ENCODE results near the gene ITGA11.

ITGA11 gene

DNA sequence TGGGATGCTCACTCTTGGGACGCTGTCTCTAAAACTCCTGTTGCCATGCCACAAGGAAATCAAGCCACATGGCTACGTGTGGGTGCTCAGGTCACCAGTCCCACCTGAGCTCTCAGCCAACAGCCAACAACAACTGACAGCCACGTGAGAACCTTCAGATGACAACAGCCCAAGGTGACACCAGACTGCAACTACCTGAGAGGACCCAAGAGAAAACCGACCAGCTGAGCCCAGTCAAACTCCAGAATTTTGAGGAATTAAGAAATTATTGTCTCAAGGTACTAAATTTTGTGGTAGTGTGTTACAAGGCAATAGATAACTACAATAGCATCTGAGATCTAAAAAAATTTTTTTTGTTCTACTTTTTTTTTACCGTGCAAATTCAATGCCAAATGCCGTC, 75.2 kb downstream of the ITGA11 start:
- H3K9me3 ChIP-seq (ENCODE audit: control insufficient read depth in 2 of 2, low read length in 2 of 2) = peaks cover 0 to 2% of the 10 kb centered on the region in 2 donors
- H3K4me3 ChIP-seq (ENCODE audit: low read length in 2 of 2) = no peak overlapping the region
- H3K36me3 ChIP-seq (ENCODE audit: control insufficient read depth in 2 of 2, insufficient read depth in 2 of 2, low read length in 2 of 2) = no peaks in the 10 kb centered on the region
- H3K9ac ChIP-seq (ENCODE audit: low read depth in 1 of 2, low read length in 2 of 2) = no peak overlapping the region
- H3K27me3 ChIP-seq (ENCODE audit: control insufficient read depth in 2 of 2, insufficient read depth in 2 of 2, low read length in 2 of 2) = peaks cover 2 to 3% of the 10 kb centered on the region in 2 donors
- no peak overlapping the region for H3K27ac ChIP-seq (ENCODE audit: low read depth in 2 of 2, low read length in 2 of 2)
- H3K4me1 ChIP-seq (ENCODE audit: control insufficient read depth in 2 of 2, insufficient read depth in 2 of 2, low read length in 2 of 2) = no peaks in the 10 kb centered on the region

DNA sequence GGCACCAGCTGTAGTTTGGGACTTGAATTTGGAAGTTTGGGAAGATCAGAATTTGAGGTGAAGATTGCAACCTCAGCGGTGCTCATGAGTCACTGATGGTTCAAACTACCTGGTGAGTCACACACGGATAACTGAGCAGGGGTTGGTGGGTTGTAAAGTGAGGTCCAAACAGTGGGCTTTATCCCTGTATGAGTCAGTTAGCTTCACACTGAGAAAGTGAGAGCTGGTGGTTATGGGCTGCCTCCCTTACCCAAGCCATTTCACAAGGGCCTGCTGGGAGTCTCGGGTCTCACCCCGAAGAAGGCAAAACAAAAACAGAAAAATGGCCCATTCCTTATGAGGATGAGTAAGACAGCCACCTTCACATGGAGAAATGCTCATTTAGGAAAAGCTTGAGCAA, 77.0 kb downstream of the ITGA11 start:
- Histone ChIP-seq H3K4me3 (ENCODE audit: low read length in 2 of 2) (no peak overlapping the region), H3K9ac (ENCODE audit: low read depth in 1 of 2, low read length in 2 of 2) (no peak overlapping the region), H3K36me3 (ENCODE audit: control insufficient read depth in 2 of 2, insufficient read depth in 2 of 2, low read length in 2 of 2) (no peaks in the 10 kb centered on the region), H3K9me3 (ENCODE audit: control insufficient read depth in 2 of 2, low read length in 2 of 2) (peaks cover 0 to 2% of the 10 kb centered on the region in 2 donors), H3K27ac (ENCODE audit: low read depth in 2 of 2, low read length in 2 of 2) (no peak overlapping the region), H3K27me3 (ENCODE audit: control insufficient read depth in 2 of 2, insufficient read depth in 2 of 2, low read length in 2 of 2) (peaks cover 2 to 3% of the 10 kb centered on the region in 2 donors), H3K4me1 (ENCODE audit: control insufficient read depth in 2 of 2, insufficient read depth in 2 of 2, low read length in 2 of 2) (no peaks in the 10 kb centered on the region)

DNA sequence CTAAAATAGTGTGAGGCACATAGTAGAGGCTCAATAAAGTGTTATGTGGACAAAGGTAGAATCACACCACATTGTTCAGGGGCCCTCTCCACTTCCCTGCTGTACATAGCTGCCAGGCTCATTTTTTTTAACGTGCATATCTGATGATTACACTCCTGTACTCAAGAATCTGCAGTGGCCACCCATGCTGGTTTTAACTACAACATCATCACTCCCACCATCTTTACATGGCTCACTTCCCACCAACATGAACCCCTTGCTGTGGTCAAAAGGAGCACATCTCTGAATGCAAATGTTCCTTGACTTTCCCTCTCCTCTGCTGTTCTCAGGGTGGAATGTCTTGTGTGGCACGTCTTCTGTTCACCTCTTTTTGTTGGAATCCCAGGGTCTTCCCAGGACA, 77.7 kb downstream of the ITGA11 start:
- Histone ChIP-seq H3K9ac (ENCODE audit: low read depth in 1 of 2, low read length in 2 of 2) (no peak overlapping the region), H3K27ac (ENCODE audit: low read depth in 2 of 2, low read length in 2 of 2) (no peak overlapping the region), H3K4me1 (ENCODE audit: control insufficient read depth in 2 of 2, insufficient read depth in 2 of 2, low read length in 2 of 2) (no peaks in the 10 kb centered on the region), H3K36me3 (ENCODE audit: control insufficient read depth in 2 of 2, insufficient read depth in 2 of 2, low read length in 2 of 2) (no peaks in the 10 kb centered on the region), H3K27me3 (ENCODE audit: control insufficient read depth in 2 of 2, insufficient read depth in 2 of 2, low read length in 2 of 2) (peaks cover 2 to 3% of the 10 kb centered on the region in 2 donors), H3K9me3 (ENCODE audit: control insufficient read depth in 2 of 2, low read length in 2 of 2) (peaks cover 0 to 2% of the 10 kb centered on the region in 2 donors), H3K4me3 (ENCODE audit: low read length in 2 of 2) (no peak overlapping the region)

DNA sequence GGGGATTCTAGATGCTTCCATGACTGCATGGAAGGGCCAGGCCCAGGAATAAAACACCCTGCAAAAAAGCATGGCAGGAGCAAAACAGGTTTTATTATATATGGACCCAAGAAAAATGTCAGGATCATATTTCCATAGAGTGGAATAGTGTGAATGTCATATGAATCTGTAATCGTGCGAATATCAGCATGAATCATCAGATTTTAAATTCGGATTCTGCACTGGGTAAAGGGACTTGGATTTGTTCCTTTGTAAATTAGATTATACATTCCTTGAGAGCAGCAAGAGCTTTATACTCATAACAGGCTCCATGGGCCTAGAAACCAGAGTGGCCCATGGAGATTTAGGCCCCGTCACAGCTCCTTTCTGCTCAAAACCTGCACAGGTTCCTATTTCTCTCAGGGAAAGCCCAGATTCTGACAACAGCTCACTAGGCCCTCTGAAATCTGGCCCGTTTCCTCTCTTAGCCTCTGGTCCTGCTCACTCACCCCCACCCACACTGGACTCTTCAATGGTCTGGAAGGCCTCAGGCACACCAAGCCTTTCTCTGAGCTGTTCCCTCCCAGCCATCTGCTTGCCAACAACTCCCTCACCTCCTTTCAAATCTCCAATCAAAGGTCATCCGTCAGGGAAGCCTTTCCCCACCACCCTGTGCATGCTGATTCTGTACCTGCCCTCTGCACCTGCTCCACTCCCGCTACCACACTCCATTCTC, 78.4 kb downstream of the ITGA11 start:
- Histone ChIP-seq H3K9ac (ENCODE audit: low read depth in 1 of 2, low read length in 2 of 2) (no peak overlapping the region), H3K27ac (ENCODE audit: low read depth in 2 of 2, low read length in 2 of 2) (no peak overlapping the region), H3K36me3 (ENCODE audit: control insufficient read depth in 2 of 2, insufficient read depth in 2 of 2, low read length in 2 of 2) (no peaks in the 10 kb centered on the region), H3K9me3 (ENCODE audit: control insufficient read depth in 2 of 2, low read length in 2 of 2) (peaks cover 0 to 2% of the 10 kb centered on the region in 2 donors), H3K27me3 (ENCODE audit: control insufficient read depth in 2 of 2, insufficient read depth in 2 of 2, low read length in 2 of 2) (peaks cover 0 to under 1% of the 10 kb centered on the region in 2 donors), H3K4me1 (ENCODE audit: control insufficient read depth in 2 of 2, insufficient read depth in 2 of 2, low read length in 2 of 2) (no peaks in the 10 kb centered on the region), H3K4me3 (ENCODE audit: low read length in 2 of 2) (no peak overlapping the region)

DNA sequence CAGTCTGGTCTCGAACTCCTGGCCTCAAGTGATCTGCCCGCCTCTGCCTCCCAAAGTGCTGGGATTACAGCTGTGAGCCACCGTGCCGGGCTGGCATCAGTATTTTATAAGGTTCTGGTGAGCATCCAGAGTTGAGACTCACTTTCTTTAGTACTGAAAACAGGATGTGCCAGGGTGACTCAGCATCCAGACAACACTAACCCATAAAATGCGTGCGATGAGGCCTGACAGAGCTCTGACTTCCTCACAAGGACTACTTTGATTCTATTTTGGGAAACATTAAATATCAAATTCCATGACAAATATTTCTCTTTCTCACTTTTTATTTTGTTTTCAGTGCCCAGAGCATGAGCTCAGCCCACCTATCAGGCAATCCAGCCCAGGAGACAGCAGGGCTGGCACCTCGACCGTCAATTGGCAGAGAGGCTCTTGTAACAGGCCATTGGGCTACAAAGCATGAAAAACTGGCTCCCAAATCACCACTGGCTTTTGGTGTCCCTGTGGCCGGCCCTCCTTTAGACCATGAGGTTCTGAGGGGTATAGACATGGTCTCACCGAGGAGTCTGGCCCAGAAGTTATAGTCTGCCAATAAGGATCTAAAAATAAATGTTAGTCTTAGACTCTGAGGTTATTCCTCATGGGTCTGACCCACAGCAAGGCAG, 79.4 kb downstream of the ITGA11 start:
- Histone ChIP-seq H3K27me3 (ENCODE audit: control insufficient read depth in 2 of 2, insufficient read depth in 2 of 2, low read length in 2 of 2) (no peaks in the 10 kb centered on the region), H3K4me3 (ENCODE audit: low read length in 2 of 2) (no peak overlapping the region), H3K27ac (ENCODE audit: low read depth in 2 of 2, low read length in 2 of 2) (peak overlapping the region; percentile 52 to 59), H3K9ac (ENCODE audit: low read depth in 1 of 2, low read length in 2 of 2) (no peak overlapping the region), H3K36me3 (ENCODE audit: control insufficient read depth in 2 of 2, insufficient read depth in 2 of 2, low read length in 2 of 2) (no peaks in the 10 kb centered on the region), H3K4me1 (ENCODE audit: control insufficient read depth in 2 of 2, insufficient read depth in 2 of 2, low read length in 2 of 2) (no peaks in the 10 kb centered on the region), H3K9me3 (ENCODE audit: control insufficient read depth in 2 of 2, low read length in 2 of 2) (peaks cover 0 to 2% of the 10 kb centered on the region in 2 donors)

DNA sequence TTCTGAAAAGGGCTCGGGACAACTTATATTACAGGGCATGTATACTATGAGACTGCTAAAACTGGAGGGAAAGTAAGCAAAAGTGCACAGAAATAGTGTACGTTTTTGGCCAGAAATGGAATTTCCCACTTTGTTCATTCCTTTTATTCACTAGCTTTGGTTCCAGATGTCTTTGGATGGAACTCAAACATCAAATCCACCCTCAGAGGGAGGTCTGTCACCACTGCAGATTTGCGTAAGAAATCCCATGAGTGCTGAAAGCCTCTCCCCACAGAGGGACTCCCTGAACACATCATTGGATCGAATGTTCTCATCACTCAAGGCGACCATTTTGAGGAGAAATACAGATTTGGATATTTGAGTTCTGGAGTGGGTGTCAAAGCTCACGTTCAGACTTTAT, 82.8 kb downstream of the ITGA11 start:
- H3K36me3 ChIP-seq (ENCODE audit: control insufficient read depth in 2 of 2, insufficient read depth in 2 of 2, low read length in 2 of 2) = no peaks in the 10 kb centered on the region
- H3K4me1 ChIP-seq (ENCODE audit: control insufficient read depth in 2 of 2, insufficient read depth in 2 of 2, low read length in 2 of 2) = no peaks in the 10 kb centered on the region
- no peak overlapping the region for H3K4me3 ChIP-seq (ENCODE audit: low read length in 2 of 2)
- no peak overlapping the region for H3K27ac ChIP-seq (ENCODE audit: low read depth in 2 of 2, low read length in 2 of 2)
- H3K9me3 ChIP-seq (ENCODE audit: control insufficient read depth in 2 of 2, low read length in 2 of 2) = no peaks in the 10 kb centered on the region
- no peak overlapping the region for H3K9ac ChIP-seq (ENCODE audit: low read depth in 1 of 2, low read length in 2 of 2)
- H3K27me3 ChIP-seq (ENCODE audit: control insufficient read depth in 2 of 2, insufficient read depth in 2 of 2, low read length in 2 of 2) = no peaks in the 10 kb centered on the region

DNA sequence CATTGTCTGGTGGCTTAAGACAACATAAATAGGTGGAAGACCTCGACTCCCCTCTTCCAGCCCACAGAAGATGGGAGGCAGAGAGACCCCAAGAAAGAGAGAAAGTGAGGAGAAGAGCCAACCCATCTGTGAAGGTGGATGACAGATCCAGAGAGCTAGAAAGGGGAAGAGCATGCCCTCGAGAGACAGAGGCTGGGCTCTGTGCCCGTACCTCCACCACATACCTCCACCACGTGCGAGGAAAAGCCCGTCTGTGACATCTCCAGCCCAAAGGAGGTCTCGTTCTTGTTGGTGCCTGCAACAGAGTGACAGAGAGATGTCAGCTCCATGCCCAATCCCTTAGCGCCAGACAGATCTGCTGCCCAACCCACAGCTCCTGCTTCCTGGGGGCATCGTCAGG, 83.4 kb downstream of the ITGA11 start:
- H3K9me3 ChIP-seq (ENCODE audit: control insufficient read depth in 2 of 2, low read length in 2 of 2) = no peaks in the 10 kb centered on the region
- H3K27ac ChIP-seq (ENCODE audit: low read depth in 2 of 2, low read length in 2 of 2) = no peak overlapping the region

DNA sequence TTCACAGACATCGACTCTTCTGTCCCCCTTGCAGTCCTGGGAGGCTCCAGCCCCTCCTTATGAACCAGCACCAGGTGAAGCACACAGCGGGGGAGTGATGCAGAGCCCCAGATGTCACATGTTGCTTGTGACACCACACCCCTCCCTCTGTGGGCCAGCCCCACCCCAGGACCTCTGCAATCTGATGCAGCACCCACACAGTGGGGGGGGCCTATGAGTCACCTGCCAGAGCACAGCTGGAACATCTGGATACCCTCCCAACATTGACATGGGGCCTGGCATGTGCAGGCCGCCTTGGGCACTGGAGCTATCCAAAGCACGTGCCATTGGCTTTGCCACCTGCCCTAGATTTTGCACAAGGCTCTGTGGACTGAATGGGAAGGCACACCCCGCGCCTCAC, 83.9 kb downstream of the ITGA11 start:
- H3K36me3 ChIP-seq (ENCODE audit: control insufficient read depth in 2 of 2, insufficient read depth in 2 of 2, low read length in 2 of 2) = no peaks in the 10 kb centered on the region
- no peaks in the 10 kb centered on the region for H3K4me1 ChIP-seq (ENCODE audit: control insufficient read depth in 2 of 2, insufficient read depth in 2 of 2, low read length in 2 of 2)
- no peaks in the 10 kb centered on the region for H3K9me3 ChIP-seq (ENCODE audit: control insufficient read depth in 2 of 2, low read length in 2 of 2)
- H3K27ac ChIP-seq (ENCODE audit: low read depth in 2 of 2, low read length in 2 of 2) = no peak overlapping the region
- no peak overlapping the region for H3K4me3 ChIP-seq (ENCODE audit: low read length in 2 of 2)
- H3K9ac ChIP-seq (ENCODE audit: low read depth in 1 of 2, low read length in 2 of 2) = no peak overlapping the region
- H3K27me3 ChIP-seq (ENCODE audit: control insufficient read depth in 2 of 2, insufficient read depth in 2 of 2, low read length in 2 of 2) = no peaks in the 10 kb centered on the region

More for the DNA sequence above, 83.4 kb downstream of the ITGA11 start:
- Histone ChIP-seq H3K4me3 (ENCODE audit: low read length in 2 of 2) (no peak overlapping the region), H3K36me3 (ENCODE audit: control insufficient read depth in 2 of 2, insufficient read depth in 2 of 2, low read length in 2 of 2) (no peaks in the 10 kb centered on the region), H3K9ac (ENCODE audit: low read depth in 1 of 2, low read length in 2 of 2) (no peak overlapping the region), H3K4me1 (ENCODE audit: control insufficient read depth in 2 of 2, insufficient read depth in 2 of 2, low read length in 2 of 2) (no peaks in the 10 kb centered on the region), H3K27me3 (ENCODE audit: control insufficient read depth in 2 of 2, insufficient read depth in 2 of 2, low read length in 2 of 2) (no peaks in the 10 kb centered on the region)

DNA sequence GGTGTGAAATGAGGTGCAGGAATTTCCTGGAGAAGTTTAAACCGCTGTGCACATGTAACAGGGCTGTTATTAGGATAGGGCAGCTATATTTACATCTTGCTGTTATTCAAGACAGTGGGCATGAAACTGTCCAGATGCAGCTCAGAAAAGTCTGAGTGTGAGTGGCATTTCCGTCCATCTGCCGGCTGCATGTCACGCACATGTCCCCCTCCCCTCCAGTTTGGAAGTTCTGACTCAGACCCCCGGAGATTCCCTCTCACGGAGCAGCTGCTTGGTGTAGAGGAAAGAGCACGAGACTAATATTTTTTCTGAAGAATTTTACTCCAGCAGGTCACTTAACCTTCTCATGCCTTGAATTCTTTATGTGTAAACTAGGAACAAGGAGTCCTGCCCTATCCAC, 84.6 kb downstream of the ITGA11 start:
- H3K4me3 ChIP-seq (ENCODE audit: low read length in 2 of 2) = no peak overlapping the region
- H3K9me3 ChIP-seq (ENCODE audit: control insufficient read depth in 2 of 2, low read length in 2 of 2) = no peaks in the 10 kb centered on the region
- no peaks in the 10 kb centered on the region for H3K4me1 ChIP-seq (ENCODE audit: control insufficient read depth in 2 of 2, insufficient read depth in 2 of 2, low read length in 2 of 2)
- no peak overlapping the region for H3K27ac ChIP-seq (ENCODE audit: low read depth in 2 of 2, low read length in 2 of 2)
- H3K36me3 ChIP-seq (ENCODE audit: control insufficient read depth in 2 of 2, insufficient read depth in 2 of 2, low read length in 2 of 2) = no peaks in the 10 kb centered on the region
- H3K9ac ChIP-seq (ENCODE audit: low read depth in 1 of 2, low read length in 2 of 2) = no peak overlapping the region
- no peaks in the 10 kb centered on the region for H3K27me3 ChIP-seq (ENCODE audit: control insufficient read depth in 2 of 2, insufficient read depth in 2 of 2, low read length in 2 of 2)

DNA sequence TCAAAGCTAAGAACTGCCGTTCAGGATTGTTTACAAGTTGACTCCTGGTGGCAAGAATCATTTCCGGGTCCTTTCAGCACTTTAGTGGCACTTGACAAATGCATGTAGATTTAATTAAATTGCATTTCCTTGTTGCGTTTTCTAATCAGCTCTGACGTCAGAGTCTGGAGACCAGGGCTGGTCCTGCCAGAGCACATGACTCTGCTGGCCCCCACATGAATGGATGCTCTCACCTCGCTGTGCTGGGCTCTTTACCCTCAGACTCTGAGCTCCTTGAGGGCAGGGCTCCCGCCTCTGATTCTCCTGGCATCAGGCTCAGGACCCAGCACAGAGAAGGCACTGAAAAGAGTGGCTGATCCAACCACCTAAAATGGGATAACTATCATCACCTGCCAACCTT, 85.0 kb downstream of the ITGA11 start:
- Histone ChIP-seq H3K27me3 (ENCODE audit: control insufficient read depth in 2 of 2, insufficient read depth in 2 of 2, low read length in 2 of 2) (no peaks in the 10 kb centered on the region), H3K9me3 (ENCODE audit: control insufficient read depth in 2 of 2, low read length in 2 of 2) (no peaks in the 10 kb centered on the region), H3K9ac (ENCODE audit: low read depth in 1 of 2, low read length in 2 of 2) (no peak overlapping the region), H3K4me1 (ENCODE audit: control insufficient read depth in 2 of 2, insufficient read depth in 2 of 2, low read length in 2 of 2) (no peaks in the 10 kb centered on the region), H3K27ac (ENCODE audit: low read depth in 2 of 2, low read length in 2 of 2) (no peak overlapping the region), H3K36me3 (ENCODE audit: control insufficient read depth in 2 of 2, insufficient read depth in 2 of 2, low read length in 2 of 2) (no peaks in the 10 kb centered on the region), H3K4me3 (ENCODE audit: low read length in 2 of 2) (no peak overlapping the region)

Data from mucosa of rectum (tissue), 2 donors.